Measurements from ENCODE around the gene SLC28A1.

The SLC28A1 gene

GRCh38 chr15:84960391-84961113 is 76.1 kb downstream of the SLC28A1 start:
- no peak for TF ChIP-seq ZFX (IDR thresholded peaks at IDR 0.05; ENCODE audit: borderline replicate concordance)
- no peak for TF ChIP-seq CTCF (IDR thresholded peaks at IDR 0.05)
- no peak overlapping the region for H3K27ac ChIP-seq

- H3K27ac ChIP-seq: no peak overlapping the region
- no peak for TF ChIP-seq ZFX (IDR thresholded peaks at IDR 0.05; ENCODE audit: borderline replicate concordance)
- TF ChIP-seq CTCF (IDR thresholded peaks at IDR 0.05): no peak
Measured at GRCh38 chr15:84961114-84961452, 76.6 kb downstream of the SLC28A1 start.

GRCh38 chr15:84961707-84962106 is 77.2 kb downstream of the SLC28A1 start:
- no peak overlapping the region for H3K27ac ChIP-seq
- TF ChIP-seq ZFX (IDR thresholded peaks at IDR 0.05; ENCODE audit: borderline replicate concordance): no peak
- TF ChIP-seq CTCF (IDR thresholded peaks at IDR 0.05): no peak

GRCh38 chr15:84962955-84963354 is 78.5 kb downstream of the SLC28A1 start:
- no peak overlapping the region for H3K27ac ChIP-seq
- TF ChIP-seq ZFX (IDR thresholded peaks at IDR 0.05; ENCODE audit: borderline replicate concordance): no peak
- no peak for TF ChIP-seq CTCF (IDR thresholded peaks at IDR 0.05)

GRCh38 chr15:84967380-84967779 is 82.9 kb downstream of the SLC28A1 start:
- H3K27ac ChIP-seq: no peak overlapping the region

GRCh38 chr15:84968301-84968700 is 83.8 kb downstream of the SLC28A1 start:
- H3K27ac ChIP-seq: no peak overlapping the region
- TF ChIP-seq ZFX (IDR thresholded peaks at IDR 0.05; ENCODE audit: borderline replicate concordance): no peak
- no peak for TF ChIP-seq CTCF (IDR thresholded peaks at IDR 0.05)

More at GRCh38 chr15:84967380-84967779, 82.9 kb downstream of the SLC28A1 start:
- TF ChIP-seq CTCF (IDR thresholded peaks at IDR 0.05) (no peak), ZFX (IDR thresholded peaks at IDR 0.05; ENCODE audit: borderline replicate concordance) (no peak)

GRCh38 chr15:84969257-84969656 is 84.8 kb downstream of the SLC28A1 start:
- no peak overlapping the region for H3K27ac ChIP-seq
- no peak for TF ChIP-seq ZFX (IDR thresholded peaks at IDR 0.05; ENCODE audit: borderline replicate concordance)
- no peak for TF ChIP-seq CTCF (IDR thresholded peaks at IDR 0.05)

All from 22Rv1 (cell line).